NCI-H1436 (cell line): ENCODE measurements around the gene ZBTB16.

ENCODE experiments used
- DNase-seq: peaks from one replicate; lab custom pipeline; 2025; lab: John Stamatoyannopoulos, UW

The ZBTB16 gene

GRCh38 chr11:114211444-114212121 lies 152.1 kb downstream of the ZBTB16 start:
- no peak for DNase-seq

DNA sequence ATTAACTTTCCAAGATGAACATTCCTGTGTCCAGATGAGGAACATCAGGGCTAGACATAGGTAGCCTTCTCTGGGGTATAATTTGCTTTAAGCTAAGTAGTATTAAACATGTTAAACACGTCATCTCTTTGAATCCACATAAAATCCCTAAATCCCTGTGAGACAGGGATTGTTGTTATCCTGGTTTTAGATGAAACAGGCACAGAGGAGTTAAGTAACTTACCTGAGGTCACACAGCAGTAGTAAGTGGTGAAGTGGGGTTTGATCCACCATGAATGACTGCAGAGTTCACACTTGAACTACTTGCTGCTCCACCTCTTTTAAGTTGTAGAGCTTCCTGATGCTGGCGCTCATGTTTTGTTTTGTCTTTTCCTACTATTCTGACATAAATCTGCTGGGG lies 154.1 kb downstream of the ZBTB16 start:
- no peak for DNase-seq

DNA sequence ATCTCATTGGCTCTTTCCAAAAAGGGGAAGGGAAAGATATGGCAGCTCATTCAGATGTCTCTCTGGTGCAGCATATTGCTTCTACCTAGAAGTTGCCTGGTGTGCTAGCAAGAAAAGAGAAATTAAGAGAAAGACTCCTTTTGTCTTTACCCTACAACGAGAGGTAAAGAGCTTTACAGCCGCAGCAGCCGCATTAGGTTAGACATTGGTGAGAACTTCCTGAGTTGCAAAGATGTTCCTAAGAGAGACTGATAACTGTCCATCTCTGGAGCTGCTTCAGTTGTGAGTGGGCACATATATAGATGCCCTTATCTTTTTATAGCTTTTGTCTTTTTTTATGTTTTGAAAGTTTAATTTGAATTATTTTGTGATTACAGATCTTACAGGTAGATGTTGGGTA lies 155.9 kb downstream of the ZBTB16 start:
- DNase-seq = no peak

GRCh38 chr11:114215871-114216795 lies 156.6 kb downstream of the ZBTB16 start:
- DNase-seq = no peak

GRCh38 chr11:114216796-114217180 lies 157.3 kb downstream of the ZBTB16 start:
- DNase-seq = no peak

DNA sequence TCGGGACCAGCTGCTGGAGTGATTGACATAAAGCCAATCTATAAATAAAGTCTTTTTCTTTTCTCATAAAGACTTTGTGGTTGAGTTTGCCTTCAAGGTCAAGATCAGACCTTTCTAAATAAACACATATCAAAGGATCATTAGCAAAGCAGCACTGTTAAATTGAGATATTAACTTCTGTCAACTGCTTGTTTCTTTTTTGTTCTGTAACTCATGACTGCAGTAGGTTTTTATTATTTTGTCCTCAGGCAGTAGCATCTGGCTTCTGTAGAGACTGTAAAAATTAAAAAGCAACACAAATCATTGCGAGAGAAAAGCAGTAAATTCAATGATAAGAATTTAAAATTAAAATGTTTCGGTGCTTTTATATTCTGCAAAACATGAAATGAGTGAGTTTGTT lies 159.0 kb downstream of the ZBTB16 start:
- no peak for DNase-seq

GRCh38 chr11:114219559-114220349 lies 160.2 kb downstream of the ZBTB16 start:
- DNase-seq = no peak

DNA sequence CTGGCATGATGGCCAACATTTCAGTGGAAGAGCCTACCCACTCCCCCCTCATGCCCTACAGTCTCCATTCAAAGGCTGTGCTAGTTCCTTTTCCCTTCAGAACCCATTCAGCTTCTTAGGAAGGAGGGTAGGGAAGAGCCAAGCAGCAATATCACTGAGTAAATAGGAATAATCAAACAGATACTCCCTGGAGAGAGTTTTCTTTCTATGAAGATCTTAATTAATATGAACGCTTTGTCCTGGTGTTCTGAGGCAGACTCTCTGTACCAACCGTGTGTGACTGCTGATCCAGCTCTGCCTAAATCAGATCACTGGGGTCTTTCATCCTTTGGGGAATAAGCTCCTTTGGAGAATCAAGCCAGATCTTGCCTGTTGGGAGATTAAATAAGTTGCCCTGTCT lies 161.5 kb downstream of the ZBTB16 start:
- DNase-seq = no peak

DNA sequence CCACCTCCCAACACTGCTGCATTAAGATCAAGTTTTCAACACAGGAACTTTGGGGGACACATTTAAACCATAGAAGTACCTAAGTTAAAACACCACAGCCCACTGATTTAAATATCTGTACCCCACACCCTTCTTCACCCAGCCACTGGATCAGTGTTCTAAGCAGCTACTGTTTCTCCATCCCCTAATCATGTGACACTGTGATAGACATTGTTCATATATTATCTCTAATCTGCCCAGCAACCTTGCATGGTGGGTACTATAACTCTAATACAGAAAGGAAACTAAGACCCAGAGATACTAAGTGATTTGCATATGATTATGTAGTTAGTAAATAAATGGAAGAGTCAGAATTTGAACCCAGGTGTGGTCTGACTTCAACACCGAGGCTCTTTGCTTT lies 166.2 kb downstream of the ZBTB16 start:
- DNase-seq = no peak

DNA sequence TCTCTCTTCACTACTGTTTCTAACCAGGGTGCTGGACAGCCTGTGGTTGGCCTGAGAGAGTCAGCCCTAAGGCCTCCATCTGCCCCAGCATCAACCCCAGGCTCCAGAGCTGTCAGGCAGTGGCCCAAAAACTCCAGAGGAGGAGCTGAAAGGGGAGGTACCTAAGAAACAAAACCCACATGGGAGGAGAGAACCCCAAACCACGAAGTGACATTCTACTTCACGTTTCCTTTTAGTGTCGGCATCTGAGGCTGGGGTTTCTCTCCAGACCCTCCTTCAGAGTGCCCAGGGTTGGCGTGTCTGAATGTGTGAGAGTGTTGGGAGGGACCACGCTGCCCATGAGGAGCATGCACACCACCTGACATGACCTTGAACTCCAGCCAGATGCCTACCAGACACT lies 166.8 kb downstream of the ZBTB16 start:
- DNase-seq = no peak

DNA sequence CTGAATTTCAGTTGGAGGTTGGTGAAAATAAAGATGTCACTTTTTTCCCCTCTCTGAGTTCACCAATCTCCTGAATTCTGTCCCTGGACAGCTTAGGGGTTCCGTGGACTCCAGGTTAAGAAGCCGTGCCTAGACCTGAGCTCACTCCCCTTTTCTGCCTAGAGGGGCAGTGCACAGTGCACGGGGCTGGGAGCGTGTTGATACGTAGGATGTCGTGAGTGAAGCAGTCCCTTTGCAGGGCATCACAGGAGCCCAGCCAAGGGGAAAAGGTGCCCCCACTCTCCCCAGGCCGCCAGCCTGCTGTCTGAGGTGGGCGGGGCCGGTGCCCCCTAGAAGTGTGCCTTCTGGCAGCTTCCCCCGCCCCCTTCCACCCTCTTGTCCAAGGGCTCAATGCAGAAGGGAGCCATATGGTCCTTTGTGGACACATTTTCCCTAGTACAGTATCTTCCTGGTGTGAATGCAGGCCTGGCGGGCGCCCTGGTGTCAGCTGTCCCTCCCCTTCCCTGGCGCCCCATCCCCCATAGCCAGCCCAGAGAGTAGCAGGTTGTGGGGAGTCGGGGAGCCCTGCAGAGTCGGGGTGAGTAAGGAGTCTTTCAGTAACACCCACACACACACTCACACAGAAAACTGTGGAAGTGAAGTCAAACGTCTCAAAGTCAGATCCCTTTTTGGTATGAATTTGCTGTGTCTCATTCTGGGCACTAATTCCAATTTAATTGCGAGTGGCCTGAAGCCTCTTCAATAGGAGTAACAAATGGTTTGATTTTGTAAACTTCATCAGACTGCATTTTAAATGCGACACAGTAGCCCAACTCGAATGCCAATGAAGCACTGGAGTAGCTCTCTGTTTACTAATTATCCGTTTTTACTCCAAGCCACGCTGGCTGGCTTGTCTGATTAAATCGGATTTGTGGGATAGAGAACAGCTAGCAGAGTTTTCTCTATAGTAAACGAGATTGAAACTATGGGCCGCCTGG lies 169.2 kb downstream of the ZBTB16 start:
- DNase-seq = no peak

DNA sequence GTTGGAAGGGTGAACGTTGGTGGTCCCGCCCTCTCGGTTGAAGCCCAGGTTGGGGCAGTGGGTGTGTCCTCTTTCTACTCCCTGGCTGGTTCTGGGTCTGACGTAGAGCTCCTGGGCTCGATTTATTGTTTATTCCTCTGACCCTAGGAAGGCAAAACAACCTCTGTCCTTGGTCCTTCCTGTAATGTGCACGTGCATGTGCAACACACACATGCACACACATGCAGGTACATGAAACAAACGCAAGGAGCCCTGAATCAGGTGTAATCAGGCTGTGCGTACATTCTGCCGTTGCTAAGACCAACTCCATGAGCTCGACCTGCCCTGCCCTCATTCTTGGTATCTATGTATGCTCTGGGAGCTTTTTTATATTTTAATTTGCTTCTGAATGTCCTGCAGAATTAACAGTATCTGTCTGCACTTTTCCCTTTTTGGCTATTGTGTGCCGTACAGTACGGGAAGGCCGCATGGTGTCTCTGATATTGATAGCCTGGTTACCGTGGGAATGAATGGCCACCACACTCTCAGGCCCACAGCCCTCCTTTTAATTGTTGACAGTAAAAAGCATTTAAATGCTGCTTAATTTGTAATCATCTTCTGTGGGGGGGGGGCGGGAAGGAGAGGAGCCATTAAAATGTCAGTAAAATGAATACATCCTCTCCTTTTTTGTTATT lies 170.7 kb downstream of the ZBTB16 start:
- DNase-seq = no peak

DNA sequence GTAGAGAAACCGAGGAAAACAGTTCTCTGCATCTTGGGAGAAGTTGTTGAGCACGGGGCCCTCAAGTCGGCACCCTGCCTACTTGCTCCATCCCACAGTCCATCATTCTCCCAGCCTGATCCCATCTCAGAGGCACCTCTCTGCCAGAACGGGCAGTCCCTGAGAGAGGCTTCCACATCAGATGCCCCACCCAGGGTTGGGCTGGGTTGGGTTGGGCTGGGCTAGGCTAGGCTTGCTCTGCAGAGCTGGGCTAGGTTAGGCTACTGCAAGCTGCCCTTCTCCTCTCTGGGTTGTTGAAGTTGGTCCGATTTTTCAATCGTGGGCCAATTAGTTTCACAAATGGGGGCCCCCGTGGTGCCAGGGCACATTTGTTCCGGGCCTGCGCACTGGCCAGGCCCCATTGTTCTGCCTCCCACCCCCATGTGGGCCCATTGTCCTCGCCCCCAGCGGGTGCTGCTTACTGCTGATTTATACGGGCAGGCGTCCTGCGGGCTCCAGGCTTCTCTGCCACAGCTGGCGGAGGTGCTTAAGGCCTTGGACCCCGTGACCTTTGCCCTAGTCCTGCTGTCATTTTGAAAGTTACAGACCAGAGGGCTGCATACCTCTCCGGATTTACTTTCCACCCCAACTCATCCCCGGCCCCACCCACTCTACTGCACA lies 173.0 kb downstream of the ZBTB16 start:
- no peak for DNase-seq

- DNase-seq = peak; percentile 18
Measured at GRCh38 chr11:114233755-114234154, 174.2 kb downstream of the ZBTB16 start.

- no peak for DNase-seq
Measured at GRCh38 chr11:114236829-114237228, 177.3 kb downstream of the ZBTB16 start.

DNA sequence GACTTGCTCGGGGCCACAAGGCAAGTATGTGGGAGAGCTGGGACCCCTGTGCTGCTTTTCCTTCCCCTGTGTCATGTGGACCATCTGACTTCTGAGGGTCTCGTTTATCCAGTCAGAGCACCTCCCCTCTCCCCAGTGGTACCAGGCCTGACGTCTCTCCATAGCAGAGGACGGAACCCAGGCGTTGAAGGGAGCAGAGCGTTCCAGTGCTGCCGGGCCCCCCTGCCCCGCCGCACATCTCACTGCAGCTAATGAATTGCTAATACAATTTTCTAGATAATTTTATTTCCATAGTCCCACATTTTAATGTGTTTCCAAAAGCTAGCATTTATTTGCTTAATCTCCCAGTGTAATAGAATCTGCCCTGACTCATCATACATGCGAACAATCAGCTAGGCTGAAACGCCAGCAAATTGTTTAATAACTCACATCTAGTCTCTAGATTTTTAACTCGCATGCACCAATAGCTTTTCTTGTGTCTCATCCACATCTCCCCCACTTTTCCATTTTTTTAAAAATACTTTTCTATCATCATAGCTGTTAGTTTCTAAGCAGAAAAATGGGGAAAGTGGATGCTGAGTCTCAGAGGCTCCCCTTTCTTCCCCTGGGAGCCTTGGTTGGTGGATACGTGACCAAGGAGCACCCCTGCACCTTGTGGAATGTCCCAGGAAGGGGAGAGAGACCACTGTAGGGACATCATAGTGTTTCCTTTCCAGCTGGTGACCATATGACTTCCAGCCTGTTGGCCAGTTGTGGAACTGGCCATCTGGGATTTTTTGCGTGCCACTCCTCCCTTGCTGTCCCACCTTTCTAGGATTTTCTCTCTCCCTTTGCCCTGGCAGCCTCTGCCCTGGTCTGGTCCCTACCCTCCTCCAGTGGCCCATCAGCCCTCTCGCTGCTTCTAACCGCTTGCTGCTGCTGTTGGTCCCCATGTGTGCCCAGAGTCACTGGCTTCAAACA lies 178.1 kb downstream of the ZBTB16 start:
- DNase-seq = no peak

DNA sequence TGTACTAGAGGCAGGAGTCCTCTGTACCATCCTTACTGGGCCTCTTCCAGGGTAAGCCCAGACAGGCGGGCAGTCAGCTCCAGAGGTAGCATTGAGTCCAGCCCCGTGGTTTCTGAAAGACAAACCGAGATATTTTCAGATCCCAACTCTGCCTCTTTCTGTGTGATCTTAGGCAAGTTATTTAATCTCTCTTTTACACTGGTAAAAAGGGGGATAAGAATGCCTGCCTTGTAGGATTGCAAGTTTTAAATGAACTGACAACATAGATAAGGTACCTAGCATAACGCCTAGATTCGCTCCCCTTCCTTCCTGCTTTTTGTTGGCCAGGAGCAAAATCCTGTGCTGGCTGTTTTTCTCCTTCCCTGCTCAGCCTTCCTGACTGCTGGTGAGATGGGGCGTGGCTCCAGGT lies 180.2 kb downstream of the ZBTB16 start:
- no peak for DNase-seq

- no peak for DNase-seq
Measured at GRCh38 chr11:114242032-114242431, 182.5 kb downstream of the ZBTB16 start.
